ENCODE results near the gene KCNK4. TPM values are rescaled to one million over a fixed set of nuclear protein-coding genes. Genes with fewer than 3 reads are reported as not detected.
A peak's percentile ranks its signal among the peaks of the same experiment; 100 is the strongest.

KCNK4 gene
- total and polyA plus RNA-seq, 2 of the 13 experiments (the other 11 are each of a cell fraction or from before 2014, with no cell fraction given), result not detected

DNA sequence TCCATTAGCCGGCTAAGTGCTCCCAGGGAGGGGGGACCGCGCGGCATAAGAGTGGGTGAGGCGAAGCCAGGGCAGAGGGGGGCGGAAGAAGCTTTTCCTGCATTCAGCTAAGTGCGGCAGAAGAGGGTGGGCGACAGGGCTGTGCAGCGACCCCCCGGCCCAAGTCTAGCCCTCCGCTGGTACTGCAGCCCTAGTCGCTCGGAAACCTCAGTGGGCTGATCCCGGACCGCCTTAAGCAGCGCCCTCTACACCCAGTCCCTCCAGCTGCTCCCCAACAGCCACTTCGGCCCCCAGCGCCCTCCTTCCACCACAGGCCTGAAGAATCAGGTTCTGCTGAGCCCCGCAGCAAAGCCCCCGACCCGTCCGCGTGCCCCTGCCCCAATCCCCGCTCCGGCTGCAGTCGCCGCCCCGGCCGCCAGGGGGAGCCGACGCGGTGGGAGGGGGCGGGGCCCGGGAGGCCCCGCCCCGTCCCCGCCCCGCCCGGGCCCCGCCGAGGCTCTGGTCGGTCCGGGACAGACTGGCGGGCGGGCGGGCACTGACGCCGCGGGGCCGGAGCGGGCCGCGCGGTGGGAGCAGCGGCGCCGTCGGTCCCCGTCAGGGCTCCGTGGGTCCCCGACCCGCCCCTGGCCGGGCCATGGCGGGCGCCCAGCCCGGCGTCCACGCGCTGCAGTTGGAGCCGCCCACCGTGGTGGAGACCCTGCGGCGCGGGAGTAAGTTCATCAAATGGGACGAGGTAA lies 39.9 kb upstream of the KCNK4 start, which contains the start of gene PLCB3 (continued):
- TF ChIP-seq ONECUT2 (CRISPR knock-in tag; IDR thresholded peaks at IDR 0.05) (no peak), SALL2 (CRISPR knock-in tag; IDR thresholded peaks at IDR 0.05) (no peak), TOPORS (CRISPR knock-in tag; IDR thresholded peaks at IDR 0.05) (no peak), RAD51 (IDR thresholded peaks at IDR 0.05; ENCODE audit: borderline replicate concordance) (no peak), ZMYM2 (CRISPR knock-in tag; IDR thresholded peaks at IDR 0.05) (no peak), ZNF589 (CRISPR knock-in tag; conservative IDR thresholded peaks at IDR 0.05) (no peak), SP1 (IDR thresholded peaks at IDR 0.05) (no peak), SP1 (CRISPR knock-in tag; IDR thresholded peaks at IDR 0.05) (peak; percentile 88), SAP130 (CRISPR knock-in tag; IDR thresholded peaks at IDR 0.05; ENCODE audit: low read depth) (peak; percentile 15; the same call in 1 of the 2 replicates), KLF13 (CRISPR knock-in tag; IDR thresholded peaks at IDR 0.05) (no peak), FOXA1 (IDR thresholded peaks at IDR 0.05) (no peak), FOXA1 (CRISPR knock-in tag; IDR thresholded peaks at IDR 0.05) (no peak), CHD2 (IDR thresholded peaks at IDR 0.05; ENCODE audit: low read depth, low read length) (no peak), ZNF766 (CRISPR knock-in tag; IDR thresholded peaks at IDR 0.05; ENCODE audit: borderline replicate concordance) (no peak), HIVEP1 (CRISPR knock-in tag; IDR thresholded peaks at IDR 0.05) (no peak)
- TF ChIP-seq, protein P1, sequence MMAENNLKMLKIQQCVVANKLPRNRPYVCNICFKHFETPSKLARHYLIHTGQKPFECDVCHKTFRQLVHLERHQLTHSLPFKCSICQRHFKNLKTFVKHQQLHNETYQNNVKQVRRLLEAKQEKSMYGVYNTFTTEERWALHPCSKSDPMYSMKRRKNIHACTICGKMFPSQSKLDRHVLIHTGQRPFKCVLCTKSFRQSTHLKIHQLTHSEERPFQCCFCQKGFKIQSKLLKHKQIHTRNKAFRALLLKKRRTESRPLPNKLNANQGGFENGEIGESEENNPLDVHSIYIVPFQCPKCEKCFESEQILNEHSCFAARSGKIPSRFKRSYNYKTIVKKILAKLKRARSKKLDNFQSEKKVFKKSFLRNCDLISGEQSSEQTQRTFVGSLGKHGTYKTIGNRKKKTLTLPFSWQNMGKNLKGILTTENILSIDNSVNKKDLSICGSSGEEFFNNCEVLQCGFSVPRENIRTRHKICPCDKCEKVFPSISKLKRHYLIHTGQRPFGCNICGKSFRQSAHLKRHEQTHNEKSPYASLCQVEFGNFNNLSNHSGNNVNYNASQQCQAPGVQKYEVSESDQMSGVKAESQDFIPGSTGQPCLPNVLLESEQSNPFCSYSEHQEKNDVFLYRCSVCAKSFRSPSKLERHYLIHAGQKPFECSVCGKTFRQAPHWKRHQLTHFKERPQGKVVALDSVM (CRISPR knock-in tag; IDR thresholded peaks at IDR 0.05), result no peak
- TF ChIP-seq, protein P2, sequence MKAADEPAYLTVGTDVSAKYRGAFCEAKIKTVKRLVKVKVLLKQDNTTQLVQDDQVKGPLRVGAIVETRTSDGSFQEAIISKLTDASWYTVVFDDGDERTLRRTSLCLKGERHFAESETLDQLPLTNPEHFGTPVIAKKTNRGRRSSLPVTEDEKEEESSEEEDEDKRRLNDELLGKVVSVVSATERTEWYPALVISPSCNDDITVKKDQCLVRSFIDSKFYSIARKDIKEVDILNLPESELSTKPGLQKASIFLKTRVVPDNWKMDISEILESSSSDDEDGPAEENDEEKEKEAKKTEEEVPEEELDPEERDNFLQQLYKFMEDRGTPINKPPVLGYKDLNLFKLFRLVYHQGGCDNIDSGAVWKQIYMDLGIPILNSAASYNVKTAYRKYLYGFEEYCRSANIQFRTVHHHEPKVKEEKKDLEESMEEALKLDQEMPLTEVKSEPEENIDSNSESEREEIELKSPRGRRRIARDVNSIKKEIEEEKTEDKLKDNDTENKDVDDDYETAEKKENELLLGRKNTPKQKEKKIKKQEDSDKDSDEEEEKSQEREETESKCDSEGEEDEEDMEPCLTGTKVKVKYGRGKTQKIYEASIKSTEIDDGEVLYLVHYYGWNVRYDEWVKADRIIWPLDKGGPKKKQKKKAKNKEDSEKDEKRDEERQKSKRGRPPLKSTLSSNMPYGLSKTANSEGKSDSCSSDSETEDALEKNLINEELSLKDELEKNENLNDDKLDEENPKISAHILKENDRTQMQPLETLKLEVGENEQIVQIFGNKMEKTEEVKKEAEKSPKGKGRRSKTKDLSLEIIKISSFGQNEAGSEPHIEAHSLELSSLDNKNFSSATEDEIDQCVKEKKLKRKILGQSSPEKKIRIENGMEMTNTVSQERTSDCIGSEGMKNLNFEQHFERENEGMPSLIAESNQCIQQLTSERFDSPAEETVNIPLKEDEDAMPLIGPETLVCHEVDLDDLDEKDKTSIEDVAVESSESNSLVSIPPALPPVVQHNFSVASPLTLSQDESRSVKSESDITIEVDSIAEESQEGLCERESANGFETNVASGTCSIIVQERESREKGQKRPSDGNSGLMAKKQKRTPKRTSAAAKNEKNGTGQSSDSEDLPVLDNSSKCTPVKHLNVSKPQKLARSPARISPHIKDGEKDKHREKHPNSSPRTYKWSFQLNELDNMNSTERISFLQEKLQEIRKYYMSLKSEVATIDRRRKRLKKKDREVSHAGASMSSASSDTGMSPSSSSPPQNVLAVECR (CRISPR knock-in tag; IDR thresholded peaks at IDR 0.05; ENCODE audit: borderline replicate concordance), result peak; percentile 56; the same call in 1 of the 2 replicates
- TF ChIP-seq, protein P3, sequence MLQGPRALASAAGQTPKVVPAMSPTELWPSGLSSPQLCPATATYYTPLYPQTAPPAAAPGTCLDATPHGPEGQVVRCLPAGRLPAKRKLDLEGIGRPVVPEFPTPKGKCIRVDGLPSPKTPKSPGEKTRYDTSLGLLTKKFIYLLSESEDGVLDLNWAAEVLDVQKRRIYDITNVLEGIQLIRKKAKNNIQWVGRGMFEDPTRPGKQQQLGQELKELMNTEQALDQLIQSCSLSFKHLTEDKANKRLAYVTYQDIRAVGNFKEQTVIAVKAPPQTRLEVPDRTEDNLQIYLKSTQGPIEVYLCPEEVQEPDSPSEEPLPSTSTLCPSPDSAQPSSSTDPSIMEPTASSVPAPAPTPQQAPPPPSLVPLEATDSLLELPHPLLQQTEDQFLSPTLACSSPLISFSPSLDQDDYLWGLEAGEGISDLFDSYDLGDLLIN (CRISPR knock-in tag; IDR thresholded peaks at IDR 0.05; ENCODE audit: borderline replicate concordance), result no peak
- TF ChIP-seq, protein P4, sequence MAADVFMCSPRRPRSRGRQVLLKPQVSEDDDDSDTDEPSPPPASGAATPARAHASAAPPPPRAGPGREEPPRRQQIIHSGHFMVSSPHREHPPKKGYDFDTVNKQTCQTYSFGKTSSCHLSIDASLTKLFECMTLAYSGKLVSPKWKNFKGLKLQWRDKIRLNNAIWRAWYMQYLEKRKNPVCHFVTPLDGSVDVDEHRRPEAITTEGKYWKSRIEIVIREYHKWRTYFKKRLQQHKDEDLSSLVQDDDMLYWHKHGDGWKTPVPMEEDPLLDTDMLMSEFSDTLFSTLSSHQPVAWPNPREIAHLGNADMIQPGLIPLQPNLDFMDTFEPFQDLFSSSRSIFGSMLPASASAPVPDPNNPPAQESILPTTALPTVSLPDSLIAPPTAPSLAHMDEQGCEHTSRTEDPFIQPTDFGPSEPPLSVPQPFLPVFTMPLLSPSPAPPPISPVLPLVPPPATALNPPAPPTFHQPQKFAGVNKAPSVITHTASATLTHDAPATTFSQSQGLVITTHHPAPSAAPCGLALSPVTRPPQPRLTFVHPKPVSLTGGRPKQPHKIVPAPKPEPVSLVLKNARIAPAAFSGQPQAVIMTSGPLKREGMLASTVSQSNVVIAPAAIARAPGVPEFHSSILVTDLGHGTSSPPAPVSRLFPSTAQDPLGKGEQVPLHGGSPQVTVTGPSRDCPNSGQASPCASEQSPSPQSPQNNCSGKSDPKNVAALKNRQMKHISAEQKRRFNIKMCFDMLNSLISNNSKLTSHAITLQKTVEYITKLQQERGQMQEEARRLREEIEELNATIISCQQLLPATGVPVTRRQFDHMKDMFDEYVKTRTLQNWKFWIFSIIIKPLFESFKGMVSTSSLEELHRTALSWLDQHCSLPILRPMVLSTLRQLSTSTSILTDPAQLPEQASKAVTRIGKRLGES (CRISPR knock-in tag; IDR thresholded peaks at IDR 0.05; ENCODE audit: borderline replicate concordance), result no peak

All from HepG2 (cell line).